ENCODE measurements around the gene ALOX15B.
A peak's percentile ranks its signal among the peaks of the same experiment; 100 is the strongest.

The ALOX15B gene

DNA sequence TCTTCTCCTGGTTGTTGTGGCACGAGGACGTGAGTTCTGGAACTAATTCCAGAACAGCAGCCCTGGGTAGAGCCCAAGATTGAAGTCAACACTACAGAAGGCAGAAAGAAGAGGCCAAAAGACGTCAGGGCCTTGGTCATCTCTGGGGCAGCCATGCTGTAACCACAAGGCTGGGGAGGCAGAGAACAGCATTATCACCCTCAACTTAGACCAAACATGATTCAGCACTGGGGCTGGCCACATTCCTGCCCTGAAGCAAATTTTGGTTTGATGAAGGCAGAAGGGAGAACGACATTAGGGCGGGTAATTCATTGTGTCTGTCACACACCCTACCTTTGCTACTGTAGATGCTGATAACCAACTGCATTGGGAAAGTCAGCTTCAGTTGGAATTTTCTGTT, 9.7 kb upstream of the ALOX15B start:
- no peak for DNase-seq (ENCODE audit: low read depth)
- H3K4me3 ChIP-seq (ENCODE audit: low read length), result no peak overlapping the region
- TF ChIP-seq, protein P1, sequence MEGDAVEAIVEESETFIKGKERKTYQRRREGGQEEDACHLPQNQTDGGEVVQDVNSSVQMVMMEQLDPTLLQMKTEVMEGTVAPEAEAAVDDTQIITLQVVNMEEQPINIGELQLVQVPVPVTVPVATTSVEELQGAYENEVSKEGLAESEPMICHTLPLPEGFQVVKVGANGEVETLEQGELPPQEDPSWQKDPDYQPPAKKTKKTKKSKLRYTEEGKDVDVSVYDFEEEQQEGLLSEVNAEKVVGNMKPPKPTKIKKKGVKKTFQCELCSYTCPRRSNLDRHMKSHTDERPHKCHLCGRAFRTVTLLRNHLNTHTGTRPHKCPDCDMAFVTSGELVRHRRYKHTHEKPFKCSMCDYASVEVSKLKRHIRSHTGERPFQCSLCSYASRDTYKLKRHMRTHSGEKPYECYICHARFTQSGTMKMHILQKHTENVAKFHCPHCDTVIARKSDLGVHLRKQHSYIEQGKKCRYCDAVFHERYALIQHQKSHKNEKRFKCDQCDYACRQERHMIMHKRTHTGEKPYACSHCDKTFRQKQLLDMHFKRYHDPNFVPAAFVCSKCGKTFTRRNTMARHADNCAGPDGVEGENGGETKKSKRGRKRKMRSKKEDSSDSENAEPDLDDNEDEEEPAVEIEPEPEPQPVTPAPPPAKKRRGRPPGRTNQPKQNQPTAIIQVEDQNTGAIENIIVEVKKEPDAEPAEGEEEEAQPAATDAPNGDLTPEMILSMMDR (conservative IDR thresholded peaks at IDR 0.05; ENCODE audit: low read depth, low read length), result no peak

DNA sequence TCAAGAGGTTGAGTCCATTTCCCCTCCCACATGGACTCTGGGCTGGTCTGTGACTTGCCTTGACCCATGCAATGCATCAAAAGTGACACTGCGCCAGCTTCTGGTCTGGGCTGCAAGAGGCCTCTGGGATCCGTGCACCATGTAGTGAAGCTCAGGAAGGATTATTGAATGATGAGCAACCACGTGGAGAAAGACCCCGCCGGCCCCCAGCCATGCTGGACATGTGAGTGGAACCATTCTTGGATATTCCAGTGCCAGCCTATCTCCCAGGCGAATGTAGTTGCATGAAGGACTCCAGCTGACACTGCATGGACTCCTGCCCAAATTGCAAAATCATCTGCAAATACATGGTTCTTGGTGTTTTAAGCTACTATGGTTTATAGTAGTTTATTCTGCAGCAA, 7.6 kb upstream of the ALOX15B start:
- no peak for DNase-seq (ENCODE audit: low read depth)
- no peak overlapping the region for H3K4me3 ChIP-seq (ENCODE audit: low read length)
- TF ChIP-seq, protein P1 (conservative IDR thresholded peaks at IDR 0.05; ENCODE audit: low read depth, low read length), result no peak

DNA sequence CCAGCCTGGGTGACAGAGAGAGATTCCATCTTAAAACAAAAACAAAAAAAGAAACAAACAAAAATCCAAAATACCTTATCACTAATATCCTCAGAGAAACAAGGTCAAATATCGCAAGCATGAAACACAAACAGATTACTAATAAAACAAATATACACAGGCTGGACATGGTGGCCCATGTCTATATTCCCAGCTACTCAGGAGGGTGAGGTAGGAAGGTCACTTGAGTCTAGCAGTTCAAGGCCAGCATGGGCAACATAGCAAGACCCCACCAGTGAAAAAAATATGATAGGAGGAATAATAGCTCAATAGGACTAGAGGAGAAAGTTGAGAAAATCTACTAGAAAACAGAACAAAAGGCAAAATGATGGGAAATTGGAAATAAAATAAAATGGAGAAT, 6.9 kb upstream of the ALOX15B start:
- no peak overlapping the region for H3K4me3 ChIP-seq (ENCODE audit: low read length)
- TF ChIP-seq, protein P1 (conservative IDR thresholded peaks at IDR 0.05; ENCODE audit: low read depth, low read length), result no peak
- no peak for DNase-seq (ENCODE audit: low read depth)

DNA sequence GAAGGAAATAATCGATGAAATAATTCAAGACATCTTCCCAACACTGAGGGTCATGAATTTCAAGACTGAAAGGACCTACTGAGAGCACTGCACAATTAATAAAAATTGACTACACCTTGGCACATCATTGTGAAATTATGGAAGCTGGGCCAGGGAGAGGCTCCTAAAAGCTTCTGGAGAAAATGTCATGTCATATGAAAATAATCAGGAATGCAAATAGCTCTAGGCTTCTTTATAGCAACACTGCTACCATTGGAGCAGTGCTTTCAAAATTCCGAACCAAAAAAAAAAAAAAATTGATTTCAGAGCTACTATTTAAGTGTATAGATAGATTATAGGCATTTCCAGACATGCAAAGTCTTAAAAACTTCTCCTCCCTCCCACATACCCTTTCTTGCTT, 6.4 kb upstream of the ALOX15B start:
- DNase-seq (ENCODE audit: low read depth), result no peak
- H3K4me3 ChIP-seq (ENCODE audit: low read length), result no peak overlapping the region
- TF ChIP-seq, protein P1 (conservative IDR thresholded peaks at IDR 0.05; ENCODE audit: low read depth, low read length), result no peak

DNA sequence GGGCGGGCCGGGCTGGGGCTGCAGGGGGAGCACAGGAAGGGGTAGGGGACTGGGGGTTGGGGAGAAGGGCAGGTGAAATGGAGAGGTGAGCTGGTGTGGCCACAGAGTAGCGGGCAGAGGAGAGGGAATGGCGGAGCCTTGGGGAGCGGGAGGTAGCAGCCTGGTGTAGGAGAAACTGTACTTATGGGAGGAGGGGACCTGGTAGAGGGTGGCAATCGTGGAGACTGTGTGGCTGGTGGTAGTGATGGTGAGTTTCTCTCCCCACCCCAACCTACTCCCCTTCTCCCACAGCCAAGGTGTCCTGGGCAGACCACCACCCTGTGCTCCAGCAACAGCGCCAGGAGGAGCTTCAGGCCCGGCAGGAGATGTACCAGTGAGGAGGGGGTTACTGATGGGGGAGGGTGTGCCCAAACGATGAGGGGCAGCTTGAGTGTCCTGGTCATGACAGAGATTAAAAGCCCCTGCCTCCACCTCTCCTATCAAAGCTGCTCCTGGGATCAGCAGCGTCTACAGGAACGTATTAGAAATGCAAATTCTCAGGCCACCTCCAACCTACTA, 831 bp downstream of the ALOX15B start:
- no peak overlapping the region for H3K4me3 ChIP-seq (ENCODE audit: low read length)
- DNase-seq (ENCODE audit: low read depth), result no peak
- TF ChIP-seq, protein P1 (conservative IDR thresholded peaks at IDR 0.05; ENCODE audit: low read depth, low read length), result no peak

DNA sequence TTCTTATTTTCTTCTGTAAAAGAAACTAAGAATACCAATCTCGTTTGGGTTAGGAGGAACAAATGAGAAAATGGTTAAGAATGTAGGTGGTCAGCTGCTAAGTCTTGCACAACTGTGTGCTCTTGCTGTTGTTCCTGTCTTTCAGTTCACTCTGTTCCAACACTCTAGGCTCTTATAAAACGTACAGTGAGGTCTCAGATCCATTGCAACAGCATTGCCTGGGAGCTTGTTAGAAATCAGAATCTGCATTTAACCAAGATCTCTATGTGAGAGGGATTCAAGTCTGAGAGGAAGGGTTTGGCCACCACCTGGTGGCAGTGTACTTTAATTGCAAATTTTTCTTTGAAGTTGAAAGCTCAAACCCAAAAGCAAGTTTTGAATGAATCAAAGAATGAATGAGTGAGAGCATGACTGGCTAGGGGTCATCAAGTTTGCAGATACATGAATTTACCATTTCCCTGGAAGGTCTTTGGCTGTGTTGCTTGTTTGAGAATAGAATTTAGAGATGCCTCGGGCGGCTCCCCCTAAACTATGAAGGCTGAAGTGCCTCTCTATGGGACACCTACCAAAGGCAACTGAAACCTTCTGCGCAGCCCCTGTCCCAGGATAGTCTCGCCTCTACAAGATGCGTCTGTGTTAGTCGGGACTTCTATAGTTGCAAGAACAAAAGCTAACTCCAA, 2.5 kb downstream of the ALOX15B start:
- DNase-seq (ENCODE audit: low read depth), result peak; percentile 20
- TF ChIP-seq, protein P1 (conservative IDR thresholded peaks at IDR 0.05; ENCODE audit: low read depth, low read length), result peak; percentile 68
- no peak overlapping the region for H3K4me3 ChIP-seq (ENCODE audit: low read length)

DNA sequence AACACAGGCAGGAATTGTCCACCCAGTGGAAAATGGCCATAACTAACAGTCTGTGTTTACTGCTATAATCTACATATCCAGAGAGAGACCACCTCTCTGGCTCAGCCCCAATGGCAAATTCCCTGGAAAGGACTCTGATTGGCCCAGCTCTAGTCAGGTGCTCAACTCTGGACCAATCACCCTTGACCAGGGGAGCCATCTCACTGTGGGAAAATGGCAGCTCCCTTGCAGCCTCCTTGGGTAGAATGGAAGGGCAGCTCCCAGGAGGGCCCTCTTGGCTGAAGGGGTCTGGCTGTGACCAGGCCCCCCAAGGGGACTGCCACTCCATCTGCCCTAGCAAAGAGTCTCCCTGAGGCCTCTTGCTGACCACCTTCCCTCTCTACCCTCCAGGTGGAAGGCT, 3.1 kb downstream of the ALOX15B start:
- no peak for DNase-seq (ENCODE audit: low read depth)
- TF ChIP-seq, protein P1 (conservative IDR thresholded peaks at IDR 0.05; ENCODE audit: low read depth, low read length), result no peak
- H3K4me3 ChIP-seq (ENCODE audit: low read length), result no peak overlapping the region
